ENCODE measurements around the gene RAPGEF4.

DNA sequence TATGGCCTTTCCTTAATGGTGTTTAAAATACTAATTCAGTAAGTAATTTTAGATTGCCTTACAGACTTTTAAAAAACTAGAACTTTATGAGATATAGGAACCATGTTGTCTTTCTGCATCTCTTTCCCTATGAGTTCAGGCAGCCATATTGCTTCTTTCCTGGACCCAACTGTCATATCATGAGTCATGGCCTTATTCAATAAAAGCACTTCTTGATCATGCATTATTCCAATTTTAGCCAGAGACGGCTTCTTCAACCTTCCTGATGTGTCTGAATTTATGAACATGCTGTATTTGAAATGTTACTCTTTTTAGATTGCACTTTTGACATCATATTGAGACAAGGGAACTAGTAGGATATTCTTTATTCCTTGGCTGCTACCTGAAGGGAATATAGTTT is 274.6 kb downstream of the RAPGEF4 start:
- TF ChIP-seq, protein P1, sequence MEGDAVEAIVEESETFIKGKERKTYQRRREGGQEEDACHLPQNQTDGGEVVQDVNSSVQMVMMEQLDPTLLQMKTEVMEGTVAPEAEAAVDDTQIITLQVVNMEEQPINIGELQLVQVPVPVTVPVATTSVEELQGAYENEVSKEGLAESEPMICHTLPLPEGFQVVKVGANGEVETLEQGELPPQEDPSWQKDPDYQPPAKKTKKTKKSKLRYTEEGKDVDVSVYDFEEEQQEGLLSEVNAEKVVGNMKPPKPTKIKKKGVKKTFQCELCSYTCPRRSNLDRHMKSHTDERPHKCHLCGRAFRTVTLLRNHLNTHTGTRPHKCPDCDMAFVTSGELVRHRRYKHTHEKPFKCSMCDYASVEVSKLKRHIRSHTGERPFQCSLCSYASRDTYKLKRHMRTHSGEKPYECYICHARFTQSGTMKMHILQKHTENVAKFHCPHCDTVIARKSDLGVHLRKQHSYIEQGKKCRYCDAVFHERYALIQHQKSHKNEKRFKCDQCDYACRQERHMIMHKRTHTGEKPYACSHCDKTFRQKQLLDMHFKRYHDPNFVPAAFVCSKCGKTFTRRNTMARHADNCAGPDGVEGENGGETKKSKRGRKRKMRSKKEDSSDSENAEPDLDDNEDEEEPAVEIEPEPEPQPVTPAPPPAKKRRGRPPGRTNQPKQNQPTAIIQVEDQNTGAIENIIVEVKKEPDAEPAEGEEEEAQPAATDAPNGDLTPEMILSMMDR (conservative IDR thresholded peaks at IDR 0.05): no peak
- TF ChIP-seq EZH2 (IDR thresholded peaks at IDR 0.05; ENCODE audit: low read depth): no peak
